GM21723 (cell line): ENCODE data around the gene SLC7A8.

ENCODE experiments used
- ATAC-seq: cut with Tn5 transposase; IDR thresholded peaks from one replicate; pipeline ENCODE4 v1.9.1; 2021; ENCODE audit warnings: mild to moderate bottlenecking, moderate library complexity; ENCODE audit not compliant: unreplicated experiment

The SLC7A8 gene

GRCh38 chr14:23159532-23159931 lies 23.9 kb downstream of the SLC7A8 start:
- no peak for ATAC-seq

- ATAC-seq: no peak
Observed at GRCh38 chr14:23158779-23159178, 24.7 kb downstream of the SLC7A8 start.

- ATAC-seq: no peak
Observed at GRCh38 chr14:23154964-23155587, 28.4 kb downstream of the SLC7A8 start.

GRCh38 chr14:23153851-23154796 lies 29.3 kb downstream of the SLC7A8 start:
- ATAC-seq: no peak

GRCh38 chr14:23151342-23151741 lies 32.1 kb downstream of the SLC7A8 start:
- no peak for ATAC-seq

DNA sequence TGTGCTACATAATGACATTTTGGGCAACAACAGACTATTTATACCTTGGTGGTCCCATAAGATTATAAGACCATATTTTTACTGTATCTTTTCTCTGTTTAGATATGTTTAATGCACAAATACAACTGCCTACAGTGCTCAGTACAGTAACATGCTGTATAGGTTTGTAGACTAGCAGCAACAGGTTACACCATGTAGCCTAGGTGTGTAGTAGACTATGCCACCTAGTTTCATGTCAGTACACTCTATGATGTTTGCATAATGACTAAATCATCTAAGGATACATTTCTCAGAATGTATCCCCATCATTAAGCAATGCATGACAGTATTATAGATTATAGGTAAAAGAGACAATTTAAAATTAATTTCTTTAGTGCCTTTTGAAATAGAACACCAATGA lies 33.7 kb downstream of the SLC7A8 start:
- ATAC-seq: no peak

GRCh38 chr14:23148591-23149249 lies 34.7 kb downstream of the SLC7A8 start:
- ATAC-seq: no peak

DNA sequence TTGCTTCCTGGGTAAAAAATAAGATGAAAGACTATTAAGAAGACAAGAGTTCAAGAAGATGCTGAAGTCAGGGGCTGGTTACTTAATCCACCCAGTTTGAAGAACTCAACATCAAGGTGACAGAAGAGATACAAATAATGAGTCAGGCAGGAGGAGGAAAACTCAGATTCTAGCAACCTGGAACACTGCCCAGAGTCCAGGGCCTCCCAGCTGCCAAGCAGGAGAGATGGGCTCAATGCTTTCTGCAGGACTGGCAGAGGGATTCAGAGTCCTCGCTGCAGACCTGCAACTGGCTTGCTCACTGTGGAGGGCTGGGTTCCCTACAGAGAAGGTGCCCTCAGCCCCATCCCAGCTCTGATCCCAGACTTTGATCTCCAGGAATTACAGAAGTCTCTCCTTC lies 35.8 kb downstream of the SLC7A8 start:
- no peak for ATAC-seq

DNA sequence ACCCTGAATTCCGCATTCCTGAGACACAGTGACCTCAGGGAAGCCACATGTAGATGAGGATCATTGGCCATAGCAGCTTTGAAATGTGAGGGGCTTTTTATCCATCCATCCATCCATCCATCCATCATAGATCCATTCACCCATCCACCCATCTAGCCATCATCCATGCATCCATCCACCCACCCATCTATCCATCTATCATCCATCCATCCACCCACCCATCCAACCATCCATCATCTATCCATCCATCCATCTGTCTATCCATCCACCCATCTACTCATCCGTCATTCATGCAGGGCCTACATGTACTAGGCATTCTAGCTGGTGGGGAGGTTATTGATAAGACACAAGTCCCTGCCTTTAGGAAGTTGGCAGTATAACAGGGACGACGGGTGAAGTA lies 36.5 kb downstream of the SLC7A8 start:
- no peak for ATAC-seq

GRCh38 chr14:23146351-23146910 lies 37.0 kb downstream of the SLC7A8 start:
- no peak for ATAC-seq

- ATAC-seq: no peak
Observed at GRCh38 chr14:23145794-23146350, 37.6 kb downstream of the SLC7A8 start.

DNA sequence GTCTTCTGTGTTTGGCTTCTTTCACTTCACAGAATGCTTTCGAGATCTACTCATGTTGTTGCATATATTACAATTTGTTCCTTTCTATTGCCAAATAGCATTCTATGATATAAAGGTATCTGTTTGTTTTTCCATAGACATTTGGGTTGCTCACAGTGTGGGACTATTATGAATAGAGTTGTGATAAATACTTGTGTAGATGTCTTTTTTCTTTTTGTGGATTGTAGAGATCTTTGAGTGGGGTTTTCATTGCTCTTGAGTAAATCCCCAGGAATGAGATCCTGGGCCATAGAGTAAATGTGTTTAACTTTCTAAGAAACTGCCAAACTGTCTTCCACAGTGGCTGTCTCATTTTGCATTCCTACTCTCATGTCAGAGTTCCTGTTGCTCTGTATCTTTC lies 39.5 kb downstream of the SLC7A8 start:
- no peak for ATAC-seq

DNA sequence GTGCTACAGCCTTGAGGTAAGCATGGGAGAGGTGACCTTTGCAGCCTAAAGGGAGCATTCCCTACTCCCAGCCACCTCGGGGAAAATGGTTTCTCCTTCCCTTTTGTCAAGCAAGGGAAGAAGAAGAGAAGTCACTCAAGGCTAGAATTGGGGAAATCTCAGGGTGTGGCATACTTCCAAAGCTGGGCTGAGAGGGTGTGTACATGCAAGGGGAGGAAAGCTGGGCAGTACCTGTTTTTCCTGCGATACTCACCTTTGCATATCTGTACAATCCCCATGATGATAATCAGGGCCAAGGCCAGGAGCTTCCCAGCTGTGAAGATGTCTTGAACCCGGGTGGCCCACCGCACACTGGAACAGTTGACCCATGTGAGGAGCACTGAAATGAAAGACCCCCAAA lies 40.6 kb downstream of the SLC7A8 start:
- ATAC-seq: no peak

DNA sequence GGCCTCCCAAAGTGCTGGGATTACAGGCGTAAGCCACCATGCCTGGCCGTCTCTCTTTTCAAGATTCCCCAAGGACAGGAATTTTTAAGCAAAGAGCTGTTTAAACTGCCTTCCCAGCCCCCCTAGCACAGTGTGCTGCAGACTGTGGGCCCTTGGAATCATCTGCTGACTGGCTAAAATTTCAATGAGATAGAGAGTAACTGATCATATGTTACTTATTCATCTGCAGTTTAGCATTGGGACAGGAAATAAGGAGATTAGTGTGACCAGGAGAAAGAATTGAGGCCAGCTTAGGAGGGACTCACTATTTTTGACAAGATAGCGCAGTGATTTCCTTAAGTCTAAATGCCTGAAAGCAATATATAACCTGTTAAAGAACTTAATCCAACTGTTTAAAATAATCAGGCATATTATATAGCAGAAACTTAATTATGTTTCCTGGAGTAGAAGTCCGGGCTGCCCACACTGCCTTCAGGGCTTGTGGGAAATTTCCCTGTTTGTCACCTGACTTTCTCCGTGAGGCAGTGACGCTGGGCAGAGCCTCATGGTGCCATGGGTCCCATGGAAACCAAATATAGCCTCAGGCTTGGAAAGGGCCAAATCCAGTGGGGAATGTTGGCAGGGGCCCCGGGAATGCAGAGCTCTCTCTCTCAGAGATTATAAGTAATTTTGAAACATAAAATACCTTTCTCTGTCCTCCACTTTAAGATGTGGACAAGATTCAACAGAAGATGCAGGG lies 41.6 kb downstream of the SLC7A8 start:
- ATAC-seq: no peak

DNA sequence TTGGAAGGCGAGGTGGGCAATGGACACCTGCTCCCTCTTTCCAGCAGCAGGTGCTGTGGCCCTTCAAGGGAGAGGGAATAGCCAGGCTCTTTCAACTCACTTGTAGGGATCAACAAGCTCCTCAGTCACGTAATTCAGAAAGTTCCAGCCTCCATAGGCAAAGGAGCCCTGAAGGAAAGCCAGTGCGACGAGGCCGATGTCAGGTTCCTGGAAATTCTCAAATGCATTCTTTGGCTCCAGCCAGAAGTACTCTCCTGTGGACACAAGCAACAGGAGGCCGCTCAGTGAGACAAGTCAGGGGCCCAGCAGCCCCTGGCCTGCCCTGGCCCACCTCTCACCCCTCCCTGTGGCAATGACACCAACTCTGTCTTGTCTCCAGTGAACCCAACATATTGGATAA lies 43.1 kb downstream of the SLC7A8 start:
- ATAC-seq: no peak

DNA sequence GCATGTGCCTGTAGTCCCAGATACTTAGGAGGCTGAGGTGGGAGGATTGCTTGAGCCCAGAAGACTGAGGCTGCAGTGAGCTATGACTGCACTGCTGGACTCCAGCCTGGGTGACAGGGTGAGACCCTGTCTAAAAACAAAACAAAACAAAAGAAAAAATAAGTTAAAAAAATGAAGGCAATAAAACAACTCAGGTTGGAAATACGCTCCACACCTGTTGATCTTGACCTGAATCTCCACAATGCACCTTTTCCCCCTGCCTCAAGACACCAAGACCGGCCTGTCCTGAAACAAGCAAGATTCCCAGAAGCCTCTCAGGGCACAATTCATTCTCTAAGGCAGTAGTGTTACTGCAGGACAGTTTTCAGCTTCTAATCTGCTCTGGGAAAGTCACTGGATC lies 43.6 kb downstream of the SLC7A8 start:
- ATAC-seq: no peak

GRCh38 chr14:23137813-23138535 lies 45.5 kb downstream of the SLC7A8 start:
- no peak for ATAC-seq

DNA sequence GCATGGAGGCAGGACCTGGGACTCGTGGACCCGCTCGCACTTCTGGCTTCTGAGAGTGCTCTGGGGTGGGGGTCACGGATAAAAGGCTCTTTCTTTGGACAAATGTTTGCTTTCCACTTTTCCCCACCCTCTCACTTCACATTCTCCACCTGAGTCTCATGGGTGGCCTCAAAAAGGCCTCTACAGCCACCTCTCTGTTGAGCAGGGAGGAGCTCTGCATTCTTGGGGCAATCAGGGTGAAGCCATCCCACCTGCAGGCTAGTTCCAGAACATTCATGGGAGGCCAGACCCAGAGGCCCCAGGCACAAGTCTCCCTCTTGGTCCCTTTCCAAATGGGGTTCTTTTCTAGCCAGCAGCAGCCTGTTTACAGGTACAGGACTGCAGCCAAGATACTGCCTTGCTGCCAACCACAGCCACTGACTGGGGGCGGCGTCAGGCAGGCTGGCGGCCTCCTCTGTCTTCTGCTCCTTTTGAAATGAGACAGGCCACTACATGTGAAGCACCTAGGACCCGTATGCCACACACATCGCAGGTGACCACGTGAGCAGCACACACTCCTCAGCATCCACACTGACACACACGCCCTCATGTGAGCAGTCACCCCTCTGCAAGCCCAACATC lies 46.2 kb downstream of the SLC7A8 start:
- no peak for ATAC-seq

- ATAC-seq: no peak
Observed at GRCh38 chr14:23136566-23137133, 46.8 kb downstream of the SLC7A8 start.
